ENCODE results near the gene TIMM10B. TPM values are rescaled to one million over a fixed set of nuclear protein-coding genes. Genes with fewer than 3 reads are reported as not detected.
A peak's percentile ranks its signal among the peaks of the same experiment; 100 is the strongest.

TIMM10B gene
- total and polyA plus RNA-seq, 2 donors from 2014 or later: 34.6 to 44.7 TPM

DNA sequence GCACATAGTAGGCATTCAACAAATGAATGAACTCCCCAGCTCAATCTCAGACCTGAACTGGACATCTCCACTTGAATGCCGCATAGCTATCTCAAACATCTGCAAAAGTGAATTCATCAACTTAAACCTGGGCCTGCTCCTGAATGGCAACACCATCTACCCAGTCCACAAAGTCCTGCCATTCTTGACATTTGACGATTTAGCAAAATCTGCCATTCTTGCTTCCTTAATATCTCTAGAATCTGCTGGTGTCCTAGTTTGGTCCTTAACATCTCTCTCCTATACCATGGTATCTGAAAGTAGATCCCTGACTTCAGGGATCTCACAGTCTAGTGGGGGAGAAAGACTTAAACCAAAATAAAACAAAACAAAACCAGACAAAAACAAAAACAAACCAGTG is 28.1 kb upstream of the TIMM10B start:
- Histone ChIP-seq H3K9ac (ENCODE audit: low read length in 3 of 3) (no peak overlapping the region), H3K27ac (ENCODE audit: low read depth in 2 of 2, low read length in 2 of 2) (no peak overlapping the region), H3K9me3 (ENCODE audit: control insufficient read depth in 2 of 3, insufficient read depth in 1 of 3, low read length in 3 of 3) (no peaks in the 10 kb centered on the region), H3K4me1 (ENCODE audit: control insufficient read depth in 2 of 3, insufficient read depth in 2 of 3, low read depth in 1 of 3, low read length in 3 of 3) (no peaks in the 10 kb centered on the region), H3K27me3 (ENCODE audit: control insufficient read depth, insufficient read depth, low read length) (no peaks in the 10 kb centered on the region), H3K36me3 (ENCODE audit: control insufficient read depth in 2 of 3, insufficient read depth in 3 of 3, low read length in 3 of 3) (peaks cover 0 to 52% (median 48%) of the 10 kb centered on the region in 3 donors), H3K4me3 (ENCODE audit: low read length in 3 of 3) (no peak overlapping the region)
- TF ChIP-seq, protein P1, sequence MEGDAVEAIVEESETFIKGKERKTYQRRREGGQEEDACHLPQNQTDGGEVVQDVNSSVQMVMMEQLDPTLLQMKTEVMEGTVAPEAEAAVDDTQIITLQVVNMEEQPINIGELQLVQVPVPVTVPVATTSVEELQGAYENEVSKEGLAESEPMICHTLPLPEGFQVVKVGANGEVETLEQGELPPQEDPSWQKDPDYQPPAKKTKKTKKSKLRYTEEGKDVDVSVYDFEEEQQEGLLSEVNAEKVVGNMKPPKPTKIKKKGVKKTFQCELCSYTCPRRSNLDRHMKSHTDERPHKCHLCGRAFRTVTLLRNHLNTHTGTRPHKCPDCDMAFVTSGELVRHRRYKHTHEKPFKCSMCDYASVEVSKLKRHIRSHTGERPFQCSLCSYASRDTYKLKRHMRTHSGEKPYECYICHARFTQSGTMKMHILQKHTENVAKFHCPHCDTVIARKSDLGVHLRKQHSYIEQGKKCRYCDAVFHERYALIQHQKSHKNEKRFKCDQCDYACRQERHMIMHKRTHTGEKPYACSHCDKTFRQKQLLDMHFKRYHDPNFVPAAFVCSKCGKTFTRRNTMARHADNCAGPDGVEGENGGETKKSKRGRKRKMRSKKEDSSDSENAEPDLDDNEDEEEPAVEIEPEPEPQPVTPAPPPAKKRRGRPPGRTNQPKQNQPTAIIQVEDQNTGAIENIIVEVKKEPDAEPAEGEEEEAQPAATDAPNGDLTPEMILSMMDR (IDR thresholded peaks at IDR 0.05; ENCODE audit: borderline replicate concordance, extremely low read depth, insufficient read depth): no peak
- intact Hi-C loops (cut with DNase I): no loop called here
- no peak for DNase-seq
- FAIRE-seq: no peak

DNA sequence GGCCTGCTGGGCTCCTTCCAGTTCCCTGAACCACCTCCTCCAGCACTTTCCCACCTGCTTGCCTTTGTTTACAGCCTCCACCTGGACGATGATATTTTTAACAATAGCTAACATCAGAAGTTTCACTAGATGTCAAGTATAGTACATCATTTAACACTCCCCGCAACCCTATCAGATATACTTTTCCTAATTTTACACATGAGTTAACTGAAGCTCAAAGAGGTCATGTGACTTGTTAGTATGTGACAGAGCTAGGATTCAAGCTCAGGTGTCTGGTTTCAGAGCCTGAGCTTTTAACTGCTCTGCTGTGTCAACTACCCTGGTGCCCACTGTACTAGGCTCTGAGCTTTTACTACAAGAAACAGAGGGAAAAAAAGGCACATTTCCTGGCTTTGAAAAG is 26.2 kb upstream of the TIMM10B start:
- H3K4me1 ChIP-seq (ENCODE audit: control insufficient read depth in 2 of 3, insufficient read depth in 2 of 3, low read depth in 1 of 3, low read length in 3 of 3): peaks cover 0 to 5% (median 0%) of the 10 kb centered on the region in 3 donors
- no peak for FAIRE-seq
- intact Hi-C loops (cut with DNase I): no loop called here
- TF ChIP-seq, protein P1 (IDR thresholded peaks at IDR 0.05; ENCODE audit: borderline replicate concordance, extremely low read depth, insufficient read depth): no peak
- H3K36me3 ChIP-seq (ENCODE audit: control insufficient read depth in 2 of 3, insufficient read depth in 3 of 3, low read length in 3 of 3): peaks cover 0 to 37% (median 37%) of the 10 kb centered on the region in 3 donors
- H3K27me3 ChIP-seq (ENCODE audit: control insufficient read depth, insufficient read depth, low read length): no peaks in the 10 kb centered on the region
- DNase-seq: peak in 3 of 5 donors; percentile 50 to 81 (median 80)
- no peak overlapping the region for H3K4me3 ChIP-seq (ENCODE audit: low read length in 3 of 3)
- no peaks in the 10 kb centered on the region for H3K9me3 ChIP-seq (ENCODE audit: control insufficient read depth in 2 of 3, insufficient read depth in 1 of 3, low read length in 3 of 3)
- no peak overlapping the region for H3K27ac ChIP-seq (ENCODE audit: low read depth in 2 of 2, low read length in 2 of 2)
- no peak overlapping the region for H3K9ac ChIP-seq (ENCODE audit: low read length in 3 of 3)

DNA sequence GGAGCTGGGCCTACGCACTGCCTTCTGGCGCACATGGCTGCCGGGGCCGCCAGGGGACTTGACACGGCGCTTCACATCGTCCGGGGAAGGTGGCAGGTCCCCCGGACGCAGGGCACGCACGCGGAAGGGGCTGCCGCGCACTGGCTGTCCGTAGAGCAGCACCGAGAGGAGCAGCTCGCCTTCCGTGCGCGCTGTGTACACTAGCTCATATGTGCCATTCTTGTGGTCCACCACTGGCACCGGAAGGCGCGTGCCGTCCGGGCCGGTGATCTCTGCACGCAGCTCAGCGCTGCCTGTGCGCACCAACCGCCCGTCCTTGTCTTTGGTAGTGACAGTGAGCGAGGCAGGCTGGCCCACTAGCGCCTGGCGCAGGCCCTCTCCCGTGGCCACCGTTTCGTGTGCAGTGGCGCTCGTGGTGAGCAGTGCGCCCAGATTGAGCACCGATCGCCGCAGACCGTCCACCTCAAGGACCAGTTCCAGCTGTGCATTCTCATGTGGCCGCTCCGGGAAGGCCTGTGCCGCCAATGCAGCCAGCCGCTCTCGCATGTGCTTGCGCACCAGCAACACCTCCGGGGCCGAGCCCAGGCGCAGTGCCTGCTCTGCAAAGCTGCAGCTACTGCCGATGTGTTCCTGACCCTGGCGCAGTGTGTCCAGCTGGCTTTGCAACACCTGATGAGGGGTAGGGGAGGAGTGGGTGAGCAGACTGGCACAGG is 24.8 kb upstream of the TIMM10B start:
- TF ChIP-seq, protein P1 (IDR thresholded peaks at IDR 0.05; ENCODE audit: borderline replicate concordance, extremely low read depth, insufficient read depth): no peak
- Histone ChIP-seq H3K27me3 (ENCODE audit: control insufficient read depth, insufficient read depth, low read length) (no peaks in the 10 kb centered on the region), H3K4me3 (ENCODE audit: low read length in 3 of 3) (no peak overlapping the region), H3K27ac (ENCODE audit: low read depth in 2 of 2, low read length in 2 of 2) (no peak overlapping the region), H3K9me3 (ENCODE audit: control insufficient read depth in 2 of 3, insufficient read depth in 1 of 3, low read length in 3 of 3) (no peaks in the 10 kb centered on the region), H3K36me3 (ENCODE audit: control insufficient read depth in 2 of 3, insufficient read depth in 3 of 3, low read length in 3 of 3) (peaks cover 0 to 25% (median 25%) of the 10 kb centered on the region in 3 donors), H3K9ac (ENCODE audit: low read length in 3 of 3) (no peak overlapping the region), H3K4me1 (ENCODE audit: control insufficient read depth in 2 of 3, insufficient read depth in 2 of 3, low read depth in 1 of 3, low read length in 3 of 3) (peaks cover 0 to 5% (median 0%) of the 10 kb centered on the region in 3 donors)
- intact Hi-C loops (cut with DNase I): no loop called here
- no peak for FAIRE-seq
- no peak for DNase-seq

Data from kidney (tissue), 14 donors.